T-helper 2 cell treated with Interferon-gamma antibody and Interleukin-4, amounts not matched to agents 5 μg/mL and 100 μg/mL, for 36 hours (primary cell): ENCODE data around the gene DOCK3.
"Not testable (repeated sequence)": the region's sequence is repeated elsewhere in the genome, so short reads cannot be mapped to it uniquely, and the experiment has no call there.

Experiments used
- DNase-seq: peaks from one replicate; pipeline ENCODE4 v3.0.0; 2021; ENCODE audit warnings: low spot score
- H3K27ac Mint-ChIP-seq: one replicate; pipeline ENCODE4 v1.8.0; 2021; ENCODE audit warnings: mild to moderate bottlenecking, mixed read lengths
- H3K27me3 Mint-ChIP-seq: one replicate; pipeline ENCODE4 v1.8.0; 2021; ENCODE audit warnings: low read depth, mixed read lengths
- H3K36me3 Mint-ChIP-seq: one replicate; pipeline ENCODE4 v1.8.0; 2021; ENCODE audit warnings: low read depth, mixed read lengths
- H3K4me1 Mint-ChIP-seq: one replicate; pipeline ENCODE4 v1.8.0; 2021; ENCODE audit warnings: low read depth, mixed read lengths
- H3K4me3 Mint-ChIP-seq: one replicate; pipeline ENCODE4 v1.8.0; 2022; ENCODE audit warnings: mild to moderate bottlenecking, moderate library complexity, mixed read lengths
- H3K9me3 Mint-ChIP-seq: one replicate; pipeline ENCODE4 v1.8.0; 2021; ENCODE audit warnings: mixed read lengths

The DOCK3 gene

GRCh38 chr3:51224843-51225242, 550.1 kb downstream of the DOCK3 start:
- no peak for DNase-seq
- H3K9me3 Mint-ChIP-seq, result no peaks in the 10 kb centered on the region
- no peaks in the 10 kb centered on the region for H3K36me3 Mint-ChIP-seq
- no peaks in the 10 kb centered on the region for H3K4me1 Mint-ChIP-seq
- H3K27me3 Mint-ChIP-seq, result no peaks in the 10 kb centered on the region
- H3K4me3 Mint-ChIP-seq, result no peak overlapping the region
- no peak overlapping the region for H3K27ac Mint-ChIP-seq

GRCh38 chr3:51242939-51243338, 568.2 kb downstream of the DOCK3 start:
- no peak for DNase-seq
- Mint-ChIP-seq H3K9me3 (peaks cover 6% of the 10 kb centered on the region), H3K4me1 (no peaks in the 10 kb centered on the region), H3K36me3 (no peaks in the 10 kb centered on the region), H3K27ac (no peak overlapping the region), H3K4me3 (no peak overlapping the region), H3K27me3 (no peaks in the 10 kb centered on the region)

GRCh38 chr3:51243924-51244323, 569.2 kb downstream of the DOCK3 start:
- Mint-ChIP-seq H3K36me3 (no peaks in the 10 kb centered on the region), H3K4me3 (no peak overlapping the region), H3K9me3 (peaks cover 7% of the 10 kb centered on the region), H3K27ac (no peak overlapping the region), H3K27me3 (no peaks in the 10 kb centered on the region), H3K4me1 (no peaks in the 10 kb centered on the region)
- DNase-seq, result no peak

GRCh38 chr3:51245867-51246266, 571.1 kb downstream of the DOCK3 start:
- no peak overlapping the region for H3K4me3 Mint-ChIP-seq
- no peaks in the 10 kb centered on the region for H3K27me3 Mint-ChIP-seq
- DNase-seq, result no peak
- H3K9me3 Mint-ChIP-seq, result peaks cover 7% of the 10 kb centered on the region
- no peaks in the 10 kb centered on the region for H3K4me1 Mint-ChIP-seq
- no peaks in the 10 kb centered on the region for H3K36me3 Mint-ChIP-seq
- H3K27ac Mint-ChIP-seq, result no peak overlapping the region

GRCh38 chr3:51257870-51258269, 583.1 kb downstream of the DOCK3 start:
- no peak overlapping the region for H3K27ac Mint-ChIP-seq
- H3K27me3 Mint-ChIP-seq, result no peaks in the 10 kb centered on the region
- no peaks in the 10 kb centered on the region for H3K9me3 Mint-ChIP-seq
- H3K4me3 Mint-ChIP-seq, result no peak overlapping the region
- H3K36me3 Mint-ChIP-seq, result no peaks in the 10 kb centered on the region
- DNase-seq, result no peak
- H3K4me1 Mint-ChIP-seq, result no peaks in the 10 kb centered on the region

- H3K4me1 Mint-ChIP-seq, DNase-seq, H3K9me3 Mint-ChIP-seq, H3K4me3 Mint-ChIP-seq, H3K27ac Mint-ChIP-seq, H3K27me3 Mint-ChIP-seq, H3K36me3 Mint-ChIP-seq: not testable (repeated sequence)
Measured at GRCh38 chr3:51264166-51264565, 589.4 kb downstream of the DOCK3 start.

GRCh38 chr3:51268132-51268531, 593.4 kb downstream of the DOCK3 start:
- no peaks in the 10 kb centered on the region for H3K36me3 Mint-ChIP-seq

GRCh38 chr3:51269466-51269865, 594.7 kb downstream of the DOCK3 start:
- Mint-ChIP-seq H3K4me3 (no peak overlapping the region), H3K27ac (no peak overlapping the region), H3K36me3 (no peaks in the 10 kb centered on the region), H3K9me3 (no peaks in the 10 kb centered on the region), H3K4me1 (peaks cover 2% of the 10 kb centered on the region), H3K27me3 (no peaks in the 10 kb centered on the region)
- no peak for DNase-seq

More at GRCh38 chr3:51268132-51268531, 593.4 kb downstream of the DOCK3 start:
- no peak overlapping the region for H3K4me3 Mint-ChIP-seq
- H3K27ac Mint-ChIP-seq, result no peak overlapping the region
- H3K9me3 Mint-ChIP-seq, result no peaks in the 10 kb centered on the region
- no peak for DNase-seq
- no peaks in the 10 kb centered on the region for H3K27me3 Mint-ChIP-seq
- H3K4me1 Mint-ChIP-seq, result peaks cover 2% of the 10 kb centered on the region

GRCh38 chr3:51270559-51270958, 595.8 kb downstream of the DOCK3 start:
- no peaks in the 10 kb centered on the region for H3K9me3 Mint-ChIP-seq
- H3K4me1 Mint-ChIP-seq, result peaks cover 2% of the 10 kb centered on the region
- DNase-seq, result no peak
- no peaks in the 10 kb centered on the region for H3K27me3 Mint-ChIP-seq
- H3K36me3 Mint-ChIP-seq, result no peaks in the 10 kb centered on the region
- no peak overlapping the region for H3K4me3 Mint-ChIP-seq
- no peak overlapping the region for H3K27ac Mint-ChIP-seq

GRCh38 chr3:51271172-51271571, 596.4 kb downstream of the DOCK3 start:
- DNase-seq, result no peak

GRCh38 chr3:51274052-51274451, 599.3 kb downstream of the DOCK3 start:
- H3K4me1 Mint-ChIP-seq, result peaks cover 2% of the 10 kb centered on the region
- no peak overlapping the region for H3K27ac Mint-ChIP-seq
- H3K9me3 Mint-ChIP-seq, result no peaks in the 10 kb centered on the region
- DNase-seq, result no peak
- H3K27me3 Mint-ChIP-seq, result no peaks in the 10 kb centered on the region
- no peaks in the 10 kb centered on the region for H3K36me3 Mint-ChIP-seq
- no peak overlapping the region for H3K4me3 Mint-ChIP-seq

More at GRCh38 chr3:51271172-51271571, 596.4 kb downstream of the DOCK3 start:
- Mint-ChIP-seq H3K4me1 (peaks cover 2% of the 10 kb centered on the region), H3K27ac (no peak overlapping the region), H3K27me3 (no peaks in the 10 kb centered on the region), H3K9me3 (no peaks in the 10 kb centered on the region), H3K36me3 (no peaks in the 10 kb centered on the region), H3K4me3 (no peak overlapping the region)

GRCh38 chr3:51275111-51275805, 600.5 kb downstream of the DOCK3 start:
- H3K4me1 Mint-ChIP-seq, result peaks cover 2% of the 10 kb centered on the region
- no peak overlapping the region for H3K4me3 Mint-ChIP-seq
- H3K9me3 Mint-ChIP-seq, result no peaks in the 10 kb centered on the region
- no peak for DNase-seq
- H3K36me3 Mint-ChIP-seq, result no peaks in the 10 kb centered on the region
- H3K27me3 Mint-ChIP-seq, result no peaks in the 10 kb centered on the region
- H3K27ac Mint-ChIP-seq, result no peak overlapping the region

- Mint-ChIP-seq H3K9me3 (no peaks in the 10 kb centered on the region), H3K4me1 (peaks cover 2% of the 10 kb centered on the region), H3K27ac (no peak overlapping the region), H3K4me3 (no peak overlapping the region), H3K36me3 (no peaks in the 10 kb centered on the region), H3K27me3 (no peaks in the 10 kb centered on the region)
- no peak for DNase-seq
Measured at GRCh38 chr3:51276046-51276445, 601.3 kb downstream of the DOCK3 start.

- Mint-ChIP-seq H3K27me3 (no peaks in the 10 kb centered on the region), H3K4me3 (no peak overlapping the region), H3K27ac (no peak overlapping the region), H3K36me3 (no peaks in the 10 kb centered on the region), H3K4me1 (no peaks in the 10 kb centered on the region), H3K9me3 (no peaks in the 10 kb centered on the region)
- no peak for DNase-seq
Measured at GRCh38 chr3:51279448-51279847, 604.7 kb downstream of the DOCK3 start.

- Mint-ChIP-seq H3K27ac (no peak overlapping the region), H3K4me3 (no peak overlapping the region)
Measured at GRCh38 chr3:51280176-51280575, 605.4 kb downstream of the DOCK3 start.

More at GRCh38 chr3:51280176-51280575, 605.4 kb downstream of the DOCK3 start:
- DNase-seq, result no peak
- H3K9me3 Mint-ChIP-seq, result no peaks in the 10 kb centered on the region
- no peaks in the 10 kb centered on the region for H3K36me3 Mint-ChIP-seq
- no peaks in the 10 kb centered on the region for H3K27me3 Mint-ChIP-seq
- no peaks in the 10 kb centered on the region for H3K4me1 Mint-ChIP-seq
